Gastroesophageal sphincter (tissue), 4 donors: ENCODE results near the gene KNTC1. TPM values are rescaled to one million over a fixed set of nuclear protein-coding genes. Genes with fewer than 3 reads are reported as not detected.
"Not testable (repeated sequence)": the region's sequence is repeated elsewhere in the genome, so short reads cannot be mapped to it uniquely, and the experiment has no call there.

Experiments used
- ATAC-seq: fragments of 150-250 bp; one replicate; pipeline ENCODE4 v1.9.1; 2016; ENCODE audit warnings: mild to moderate bottlenecking, moderate library complexity
- H3K27ac ChIP-seq, 4 donors: fragments of 200-600 bp; sonication (generic) in 3 of 4; 1 replicate in 3 of 4; 2 replicates in 1 of 4; pipeline ENCODE4 v1.5.1; 2016 to 2019
- H3K27me3 ChIP-seq: fragments of 200-600 bp; sonication (generic); one replicate; pipeline ENCODE4 v1.5.1; 2019
- H3K36me3 ChIP-seq, 2 donors: fragments of 200-600 bp; sonication (generic); one replicate each; pipeline ENCODE4 v1.5.1; 2019; ENCODE audit warnings: control low read depth in 1 of 2
- H3K4me1 ChIP-seq, 3 donors: fragments of 200-600 bp; sonication (generic); 1 replicate in 2 of 3; 2 replicates in 1 of 3; pipeline ENCODE4 v1.5.1; 2016 to 2019; ENCODE audit warnings: control low read depth in 2 of 3
- H3K4me3 ChIP-seq, 2 donors: fragments of 200-600 bp; sonication (generic); one replicate each; pipeline ENCODE4 v1.5.1; 2019; ENCODE audit warnings: mild to moderate bottlenecking in 1 of 2, moderate library complexity in 1 of 2
- H3K9me3 ChIP-seq, 3 donors: fragments of 200-600 bp; sonication (generic); one replicate each; pipeline ENCODE4 v1.5.1; 2017 to 2019; ENCODE audit warnings: control low read depth in 2 of 3
- EP300 ChIP-seq: sonication (generic); formaldehyde crosslinking; IDR thresholded peaks from one replicate; pipeline ENCODE4 v1.6.1; 2017; ENCODE audit warnings: antibody characterized with exemption, mild to moderate bottlenecking
- POLR2A ChIP-seq, 2 donors: fragments of 450-650 bp; IDR thresholded peaks; one replicate each; pipeline ENCODE4 v1.6.1; 2017; ENCODE audit warnings: antibody characterized with exemption in 2 of 2, mild to moderate bottlenecking in 2 of 2, moderate library complexity in 1 of 2
- POLR2AphosphoS5 ChIP-seq: sonication (generic); formaldehyde crosslinking; IDR thresholded peaks from one replicate; pipeline ENCODE4 v1.6.1; 2017; ENCODE audit warnings: antibody characterized with exemption
- WGBS, 2 donors: methylation state at CpG; one replicate each; pipeline ENCODE4 v1.1.5; 2018; ENCODE audit warnings: low coverage in 1 of 2; 5-methylcytosine and 5-hydroxymethylcytosine counted together
- total RNA-seq, 4 donors: library from RNA; depleted of rRNA; stranded (reverse); fragments of >200 nt; gene quantifications; one replicate each; pipeline ENCODE4 v1.1.0, GENCODE V29; 2016
- TF ChIP-seq, protein P1 (sequence below), 4 experiments: fragments of 200-600 bp in 2 of 4; fragments of 450-650 bp in 2 of 4; sonication (generic) in 1 of 4; IDR thresholded peaks; one replicate each; pipeline ENCODE4 v1.5.1; 2017 to 2019; ENCODE audit warnings: antibody characterized with exemption in 4 of 4, mild to moderate bottlenecking in 2 of 4, moderate library complexity in 2 of 4

Gene KNTC1
- total RNA-seq, 4 donors from 2014 or later = 3.5 to 15.9 (median 10.4) TPM

- WGBS, 2 donors = 85 to 96% methylated on average over 3 to 7 of the region's 7 CpGs
- Histone ChIP-seq H3K9me3 (no peaks in the 10 kb centered on the region), H3K36me3 (no peaks in the 10 kb centered on the region), H3K4me1 (no peaks in the 10 kb centered on the region), H3K4me3 (no peak overlapping the region), H3K27ac (no peak overlapping the region), H3K27me3 (no peaks in the 10 kb centered on the region)
- ATAC-seq = no peak
- TF ChIP-seq EP300 (no peak), POLR2A (IDR thresholded peaks at IDR 0.05) (no peak), POLR2AphosphoS5 (no peak)
- TF ChIP-seq, protein P1, sequence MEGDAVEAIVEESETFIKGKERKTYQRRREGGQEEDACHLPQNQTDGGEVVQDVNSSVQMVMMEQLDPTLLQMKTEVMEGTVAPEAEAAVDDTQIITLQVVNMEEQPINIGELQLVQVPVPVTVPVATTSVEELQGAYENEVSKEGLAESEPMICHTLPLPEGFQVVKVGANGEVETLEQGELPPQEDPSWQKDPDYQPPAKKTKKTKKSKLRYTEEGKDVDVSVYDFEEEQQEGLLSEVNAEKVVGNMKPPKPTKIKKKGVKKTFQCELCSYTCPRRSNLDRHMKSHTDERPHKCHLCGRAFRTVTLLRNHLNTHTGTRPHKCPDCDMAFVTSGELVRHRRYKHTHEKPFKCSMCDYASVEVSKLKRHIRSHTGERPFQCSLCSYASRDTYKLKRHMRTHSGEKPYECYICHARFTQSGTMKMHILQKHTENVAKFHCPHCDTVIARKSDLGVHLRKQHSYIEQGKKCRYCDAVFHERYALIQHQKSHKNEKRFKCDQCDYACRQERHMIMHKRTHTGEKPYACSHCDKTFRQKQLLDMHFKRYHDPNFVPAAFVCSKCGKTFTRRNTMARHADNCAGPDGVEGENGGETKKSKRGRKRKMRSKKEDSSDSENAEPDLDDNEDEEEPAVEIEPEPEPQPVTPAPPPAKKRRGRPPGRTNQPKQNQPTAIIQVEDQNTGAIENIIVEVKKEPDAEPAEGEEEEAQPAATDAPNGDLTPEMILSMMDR (IDR thresholded peaks at IDR 0.05) = no peak
Measured at GRCh38 chr12:122643207-122643805, 116.3 kb downstream of the KNTC1 start.

GRCh38 chr12:122646517-122647217 lies 119.6 kb downstream of the KNTC1 start:
- H3K36me3 ChIP-seq = no peaks in the 10 kb centered on the region
- TF ChIP-seq, protein P1 (IDR thresholded peaks at IDR 0.05) = no peak
- 57 to 58% methylated on average over 8 of the region's 8 CpGs for WGBS, 2 donors
- H3K4me3 ChIP-seq = no peak overlapping the region
- no peaks in the 10 kb centered on the region for H3K4me1 ChIP-seq
- no peak overlapping the region for H3K27ac ChIP-seq
- ATAC-seq = no peak
- no peaks in the 10 kb centered on the region for H3K27me3 ChIP-seq
- no peaks in the 10 kb centered on the region for H3K9me3 ChIP-seq

GRCh38 chr12:122651520-122652224 lies 124.6 kb downstream of the KNTC1 start:
- no peak for TF ChIP-seq POLR2A (IDR thresholded peaks at IDR 0.05)
- no peak for TF ChIP-seq POLR2AphosphoS5
- no peak for TF ChIP-seq EP300
- TF ChIP-seq, protein P1 (IDR thresholded peaks at IDR 0.05) = no peak

DNA sequence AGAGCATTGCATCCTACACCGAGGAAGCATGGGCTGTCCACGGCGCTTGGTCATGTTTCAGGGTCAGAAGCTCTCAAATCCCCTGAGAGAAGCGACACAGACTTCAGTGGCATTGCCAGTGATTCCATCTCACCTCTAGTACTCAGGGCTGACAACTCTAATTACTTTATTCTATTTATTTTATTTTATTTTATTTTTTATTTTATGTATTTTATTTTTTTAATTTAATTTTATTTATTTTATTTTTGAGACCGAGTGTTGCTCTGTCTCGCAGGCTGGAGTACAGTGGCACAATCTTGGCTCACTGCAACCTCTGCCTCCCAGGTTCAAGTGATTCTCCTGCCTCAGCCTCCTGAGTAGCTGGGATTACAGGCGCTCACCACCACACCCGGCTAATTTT lies 126.2 kb downstream of the KNTC1 start:
- 90 to 94% methylated on average over 5 of the region's 8 CpGs for WGBS, 2 donors
- not testable (repeated sequence) for ATAC-seq, H3K4me3 ChIP-seq, H3K4me1 ChIP-seq, H3K36me3 ChIP-seq, H3K27ac ChIP-seq, H3K9me3 ChIP-seq, H3K27me3 ChIP-seq

More at GRCh38 chr12:122651520-122652224, 124.6 kb downstream of the KNTC1 start:
- no peaks in the 10 kb centered on the region for H3K36me3 ChIP-seq
- no peaks in the 10 kb centered on the region for H3K27me3 ChIP-seq
- no peak overlapping the region for H3K4me3 ChIP-seq
- H3K27ac ChIP-seq = no peak overlapping the region
- WGBS, 2 donors = 48 to 54% methylated on average over 5 to 6 of the region's 11 CpGs
- ATAC-seq = no peak
- H3K9me3 ChIP-seq = no peaks in the 10 kb centered on the region
- no peaks in the 10 kb centered on the region for H3K4me1 ChIP-seq

DNA sequence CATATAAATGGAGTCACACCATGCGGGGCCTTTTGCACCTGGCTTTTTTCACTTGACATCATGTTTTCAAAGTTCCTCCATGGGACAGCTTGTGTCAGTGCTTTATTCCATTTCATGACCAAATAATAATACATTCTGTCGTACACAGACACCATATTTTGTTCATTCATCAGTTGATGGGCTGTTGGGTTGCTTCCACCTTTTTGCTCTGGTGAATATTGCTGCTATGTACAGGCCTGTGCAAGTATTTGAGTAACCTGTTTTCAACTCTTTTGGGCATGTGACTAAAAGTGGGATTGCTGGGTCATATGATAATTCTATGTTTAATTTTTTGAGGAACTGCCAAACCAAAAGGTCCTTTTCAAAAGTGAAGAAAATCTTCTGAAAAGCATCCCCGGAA lies 129.2 kb downstream of the KNTC1 start:
- no peak for ATAC-seq
- no peak overlapping the region for H3K4me3 ChIP-seq
- H3K27me3 ChIP-seq = no peaks in the 10 kb centered on the region
- 68 to 71% methylated on average over 2 to 3 of the region's 3 CpGs for WGBS, 2 donors
- no peaks in the 10 kb centered on the region for H3K4me1 ChIP-seq
- no peaks in the 10 kb centered on the region for H3K9me3 ChIP-seq
- no peaks in the 10 kb centered on the region for H3K36me3 ChIP-seq
- no peak for TF ChIP-seq EP300
- TF ChIP-seq POLR2A (IDR thresholded peaks at IDR 0.05) = no peak
- no peak for TF ChIP-seq POLR2AphosphoS5
- TF ChIP-seq, protein P1 (IDR thresholded peaks at IDR 0.05) = no peak
- no peak overlapping the region for H3K27ac ChIP-seq
